ENCODE data around the gene NPAT.

NPAT gene

DNA sequence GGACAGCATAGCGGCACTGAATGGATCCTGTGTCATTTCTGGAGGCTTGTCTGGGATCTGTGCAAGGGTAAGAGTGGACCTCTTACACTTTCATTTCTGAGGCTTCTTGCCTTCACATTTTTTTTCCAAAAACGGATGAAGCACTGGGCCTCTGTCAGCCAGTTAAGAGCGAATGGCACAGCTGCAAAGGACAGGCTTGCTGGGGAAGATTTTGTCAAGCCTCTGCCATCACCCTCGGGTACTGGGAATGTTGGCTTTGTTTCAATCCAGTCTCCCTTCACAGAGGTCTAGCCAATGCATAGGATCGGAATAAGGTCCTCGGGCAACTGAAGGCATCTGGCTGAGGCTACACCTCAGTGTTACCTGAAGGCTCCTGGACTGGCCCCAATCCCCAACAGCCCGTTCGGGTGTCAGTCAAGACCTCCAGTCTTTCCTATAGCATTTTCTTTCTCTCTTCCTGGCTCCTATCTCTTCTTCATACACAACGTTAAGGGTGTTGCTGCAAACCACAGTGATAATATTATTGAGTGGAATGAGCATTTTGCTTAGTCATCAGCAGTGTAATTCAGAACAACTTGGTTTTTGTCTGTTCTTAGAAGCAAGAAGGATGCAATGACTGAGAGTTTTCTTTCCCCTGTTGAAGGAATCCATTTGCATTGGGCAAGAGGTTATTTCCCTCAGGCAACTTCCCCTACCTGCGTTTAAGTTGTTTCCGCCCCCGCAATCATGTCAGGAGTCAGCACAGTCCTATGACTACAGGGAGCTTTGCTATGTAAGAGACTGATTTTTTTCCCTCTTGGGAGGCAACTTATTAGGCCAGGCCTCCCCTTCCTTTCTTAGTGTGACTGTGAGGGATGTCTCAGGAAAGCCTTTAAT is 22.8 kb downstream of the NPAT start:
- H3K9me3 ChIP-seq (ENCODE audit: control insufficient read depth, low read length) = no peaks in the 10 kb centered on the region
- H3K9ac ChIP-seq = no peak overlapping the region
- H3K27me3 ChIP-seq (ENCODE audit: control insufficient read depth, insufficient read depth, low read length) = no peaks in the 10 kb centered on the region
- H3K4me3 ChIP-seq (ENCODE audit: low read depth, low read length) = no peak overlapping the region
- H2AFZ ChIP-seq = no peak overlapping the region
- TF ChIP-seq, protein P1, sequence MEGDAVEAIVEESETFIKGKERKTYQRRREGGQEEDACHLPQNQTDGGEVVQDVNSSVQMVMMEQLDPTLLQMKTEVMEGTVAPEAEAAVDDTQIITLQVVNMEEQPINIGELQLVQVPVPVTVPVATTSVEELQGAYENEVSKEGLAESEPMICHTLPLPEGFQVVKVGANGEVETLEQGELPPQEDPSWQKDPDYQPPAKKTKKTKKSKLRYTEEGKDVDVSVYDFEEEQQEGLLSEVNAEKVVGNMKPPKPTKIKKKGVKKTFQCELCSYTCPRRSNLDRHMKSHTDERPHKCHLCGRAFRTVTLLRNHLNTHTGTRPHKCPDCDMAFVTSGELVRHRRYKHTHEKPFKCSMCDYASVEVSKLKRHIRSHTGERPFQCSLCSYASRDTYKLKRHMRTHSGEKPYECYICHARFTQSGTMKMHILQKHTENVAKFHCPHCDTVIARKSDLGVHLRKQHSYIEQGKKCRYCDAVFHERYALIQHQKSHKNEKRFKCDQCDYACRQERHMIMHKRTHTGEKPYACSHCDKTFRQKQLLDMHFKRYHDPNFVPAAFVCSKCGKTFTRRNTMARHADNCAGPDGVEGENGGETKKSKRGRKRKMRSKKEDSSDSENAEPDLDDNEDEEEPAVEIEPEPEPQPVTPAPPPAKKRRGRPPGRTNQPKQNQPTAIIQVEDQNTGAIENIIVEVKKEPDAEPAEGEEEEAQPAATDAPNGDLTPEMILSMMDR (IDR thresholded peaks at IDR 0.05) = no peak
- H3K79me2 ChIP-seq = no peaks in the 10 kb centered on the region
- H3K4me1 ChIP-seq = no peaks in the 10 kb centered on the region
- H3K36me3 ChIP-seq (ENCODE audit: control insufficient read depth, insufficient read depth, low read length) = no peaks in the 10 kb centered on the region
- no peak overlapping the region for H3K27ac ChIP-seq
- H3K4me2 ChIP-seq (ENCODE audit: low read length) = no peak overlapping the region

DNA sequence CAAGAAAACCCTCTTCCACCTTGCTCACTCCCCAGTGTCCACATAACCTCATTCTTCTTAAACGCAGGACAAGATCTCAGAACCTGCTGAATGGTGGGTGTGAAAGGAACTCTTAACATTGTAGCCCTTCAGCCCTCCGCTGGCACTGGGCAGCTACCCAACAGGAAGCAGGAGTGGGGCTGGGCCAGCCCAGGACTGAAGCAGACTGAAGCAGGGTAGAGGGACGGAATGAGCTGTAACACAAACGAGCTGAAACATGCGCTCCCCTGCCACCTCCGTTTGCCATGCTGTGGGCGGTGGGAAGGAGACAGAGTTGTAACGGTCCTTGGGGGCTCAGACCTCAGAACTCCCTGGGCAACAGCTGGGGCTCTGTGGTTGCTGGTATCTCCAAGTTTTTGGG is 23.6 kb downstream of the NPAT start:
- Histone ChIP-seq H3K79me2 (no peaks in the 10 kb centered on the region), H2AFZ (no peak overlapping the region), H3K36me3 (ENCODE audit: control insufficient read depth, insufficient read depth, low read length) (no peaks in the 10 kb centered on the region), H3K4me1 (no peaks in the 10 kb centered on the region), H3K9me3 (ENCODE audit: control insufficient read depth, low read length) (no peaks in the 10 kb centered on the region), H3K27me3 (ENCODE audit: control insufficient read depth, insufficient read depth, low read length) (no peaks in the 10 kb centered on the region), H3K4me2 (ENCODE audit: low read length) (no peak overlapping the region), H3K9ac (no peak overlapping the region), H3K27ac (no peak overlapping the region), H3K4me3 (ENCODE audit: low read depth, low read length) (no peak overlapping the region)
- TF ChIP-seq, protein P1 (IDR thresholded peaks at IDR 0.05) = no peak

DNA sequence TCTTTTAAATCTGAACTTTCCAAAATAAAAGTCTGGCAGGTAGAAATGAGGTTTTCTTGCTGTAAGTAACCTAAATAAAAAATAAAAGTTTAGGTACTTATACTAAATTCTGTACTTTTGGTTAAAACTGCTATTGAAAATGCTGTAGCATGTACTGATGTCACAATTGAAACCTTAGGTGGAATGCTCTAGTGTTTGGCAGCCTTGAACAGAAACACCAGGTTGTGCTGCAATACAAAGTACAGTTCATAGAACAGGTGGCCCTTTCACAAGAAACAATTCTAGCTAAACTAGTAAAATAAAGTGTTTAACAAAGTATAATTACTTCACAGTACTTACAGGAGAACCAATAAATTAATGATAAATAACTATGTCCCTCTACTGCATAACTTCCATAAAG is 25.1 kb downstream of the NPAT start:
- no peaks in the 10 kb centered on the region for H3K36me3 ChIP-seq (ENCODE audit: control insufficient read depth, insufficient read depth, low read length)
- no peaks in the 10 kb centered on the region for H3K9me3 ChIP-seq (ENCODE audit: control insufficient read depth, low read length)
- H3K27ac ChIP-seq = no peak overlapping the region
- H3K4me3 ChIP-seq (ENCODE audit: low read depth, low read length) = no peak overlapping the region
- no peak overlapping the region for H3K4me2 ChIP-seq (ENCODE audit: low read length)
- H2AFZ ChIP-seq = no peak overlapping the region
- no peak overlapping the region for H3K9ac ChIP-seq
- no peaks in the 10 kb centered on the region for H3K27me3 ChIP-seq (ENCODE audit: control insufficient read depth, insufficient read depth, low read length)
- no peaks in the 10 kb centered on the region for H3K79me2 ChIP-seq
- TF ChIP-seq, protein P1 (IDR thresholded peaks at IDR 0.05) = no peak
- H3K4me1 ChIP-seq = no peaks in the 10 kb centered on the region

DNA sequence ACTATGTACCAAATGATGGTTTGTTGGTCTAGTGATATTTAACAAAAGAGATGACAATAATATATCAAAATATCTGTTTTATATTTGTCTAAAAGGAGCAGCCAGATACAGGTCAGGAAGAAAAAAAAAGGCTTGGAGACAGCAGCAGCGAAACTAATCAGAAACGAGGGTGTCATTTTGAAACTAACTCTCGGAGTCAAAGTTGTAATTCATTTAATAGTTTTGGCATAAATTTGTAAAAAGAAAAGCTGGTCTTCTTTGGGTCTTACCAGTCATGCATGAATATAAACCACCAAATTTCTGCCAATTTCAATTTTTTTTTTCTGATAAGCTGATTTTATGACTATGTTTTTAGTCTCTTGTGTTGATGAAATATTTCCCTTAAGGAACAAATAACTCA is 25.5 kb downstream of the NPAT start:
- TF ChIP-seq, protein P1 (IDR thresholded peaks at IDR 0.05) = no peak
- Histone ChIP-seq H3K4me3 (ENCODE audit: low read depth, low read length) (no peak overlapping the region), H3K79me2 (no peaks in the 10 kb centered on the region), H3K36me3 (ENCODE audit: control insufficient read depth, insufficient read depth, low read length) (no peaks in the 10 kb centered on the region), H3K9me3 (ENCODE audit: control insufficient read depth, low read length) (no peaks in the 10 kb centered on the region), H3K27me3 (ENCODE audit: control insufficient read depth, insufficient read depth, low read length) (no peaks in the 10 kb centered on the region), H3K4me2 (ENCODE audit: low read length) (no peak overlapping the region), H2AFZ (no peak overlapping the region), H3K9ac (no peak overlapping the region), H3K4me1 (no peaks in the 10 kb centered on the region), H3K27ac (no peak overlapping the region)

DNA sequence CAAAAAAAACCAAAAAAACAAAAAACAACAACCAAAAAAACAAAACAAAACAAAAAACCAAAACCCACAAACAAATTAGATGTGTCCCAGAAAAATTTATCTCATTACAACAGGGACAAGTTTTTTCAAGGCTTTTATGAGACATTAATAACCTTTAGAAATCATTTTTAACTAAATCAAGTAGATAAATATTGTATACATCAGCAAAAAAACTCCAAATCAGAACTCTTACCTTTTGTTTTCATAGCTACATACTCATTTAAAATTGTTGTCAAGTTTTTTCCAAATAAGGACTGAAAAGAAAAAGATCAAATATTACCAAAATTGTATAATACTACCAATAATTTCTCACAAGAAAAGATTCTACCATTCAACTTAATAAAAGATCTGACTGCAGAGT is 28.7 kb downstream of the NPAT start:
- no peak overlapping the region for H2AFZ ChIP-seq
- no peaks in the 10 kb centered on the region for H3K36me3 ChIP-seq (ENCODE audit: control insufficient read depth, insufficient read depth, low read length)
- no peak overlapping the region for H3K4me3 ChIP-seq (ENCODE audit: low read depth, low read length)
- no peaks in the 10 kb centered on the region for H3K4me1 ChIP-seq
- H3K9me3 ChIP-seq (ENCODE audit: control insufficient read depth, low read length) = no peaks in the 10 kb centered on the region
- no peak overlapping the region for H3K4me2 ChIP-seq (ENCODE audit: low read length)
- no peaks in the 10 kb centered on the region for H3K79me2 ChIP-seq
- no peaks in the 10 kb centered on the region for H3K27me3 ChIP-seq (ENCODE audit: control insufficient read depth, insufficient read depth, low read length)
- TF ChIP-seq, protein P1 (IDR thresholded peaks at IDR 0.05) = no peak
- H3K9ac ChIP-seq = no peak overlapping the region
- no peak overlapping the region for H3K27ac ChIP-seq
